GM12864 (cell line): Measurements from ENCODE around the gene AHCYL2.

Experiments
- DNase-seq: peaks from one replicate; pipeline ENCODE4 v3.0.0-alpha.2; 2011; ENCODE audit warnings: low read depth
- H3K4me3 ChIP-seq: 2 replicates; pipeline ENCODE4 v1.5.1; 2011; ENCODE audit warnings: mild to moderate bottlenecking, low read depth, low read length, control low read depth
- TF ChIP-seq, protein P1 (sequence below): IDR thresholded peaks from 2 replicates; pipeline ENCODE4 v1.5.1; 2011; ENCODE audit warnings: low read depth, mild to moderate bottlenecking, moderate library complexity, low read length, control low read depth, inconsistent platforms; ENCODE audit errors: missing control alignments

AHCYL2 gene

DNA sequence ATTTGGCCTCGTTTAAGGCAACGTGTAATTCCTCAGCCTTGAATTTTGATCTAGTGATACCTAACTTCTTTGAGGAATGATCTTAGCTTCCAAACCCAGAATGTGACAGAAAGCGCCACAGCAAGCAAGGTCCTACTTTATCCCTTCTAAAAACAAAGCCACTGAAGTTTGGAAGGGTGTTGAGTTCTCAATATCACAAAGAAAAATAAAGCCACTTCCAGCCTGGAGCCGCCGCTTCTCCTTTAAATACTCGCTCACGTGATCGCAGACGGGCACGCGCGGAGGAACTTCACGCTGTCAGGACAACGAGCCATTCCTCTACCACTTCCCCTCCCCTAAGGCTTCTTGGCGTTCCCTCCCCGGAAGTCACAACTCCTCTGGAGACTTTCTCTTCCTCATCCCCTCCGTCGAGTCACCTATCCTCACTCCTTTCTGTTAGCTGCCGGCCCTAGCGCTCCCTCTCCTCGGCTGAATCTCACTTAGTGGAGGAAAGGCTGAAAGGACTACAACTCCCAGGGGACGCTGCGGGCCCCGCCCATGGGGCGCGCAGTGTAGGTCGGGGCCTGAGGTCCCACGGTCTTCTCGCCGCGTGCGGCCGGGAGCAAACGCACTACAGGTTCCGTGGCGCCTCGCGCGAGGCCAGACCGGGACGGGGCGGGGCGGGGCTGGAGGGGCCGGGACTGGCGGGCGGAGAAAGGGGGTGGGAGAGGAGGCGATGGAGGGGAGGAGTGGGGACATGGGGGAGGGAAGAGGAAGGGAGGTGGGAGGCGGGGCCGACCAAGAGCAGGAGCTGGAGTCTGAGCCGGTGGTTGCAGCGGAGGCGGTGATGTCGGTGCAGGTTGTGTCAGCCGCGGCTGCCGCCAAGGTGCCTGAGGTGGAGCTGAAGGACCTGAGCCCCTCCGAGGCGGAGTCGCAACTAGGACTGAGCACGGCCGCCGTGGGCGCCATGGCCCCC is at the start of gene AHCYL2:
AHCYL2 (plus strand) TSS at position 780 of the 955 bp plus-strand sequence.
- TF ChIP-seq, protein P1, sequence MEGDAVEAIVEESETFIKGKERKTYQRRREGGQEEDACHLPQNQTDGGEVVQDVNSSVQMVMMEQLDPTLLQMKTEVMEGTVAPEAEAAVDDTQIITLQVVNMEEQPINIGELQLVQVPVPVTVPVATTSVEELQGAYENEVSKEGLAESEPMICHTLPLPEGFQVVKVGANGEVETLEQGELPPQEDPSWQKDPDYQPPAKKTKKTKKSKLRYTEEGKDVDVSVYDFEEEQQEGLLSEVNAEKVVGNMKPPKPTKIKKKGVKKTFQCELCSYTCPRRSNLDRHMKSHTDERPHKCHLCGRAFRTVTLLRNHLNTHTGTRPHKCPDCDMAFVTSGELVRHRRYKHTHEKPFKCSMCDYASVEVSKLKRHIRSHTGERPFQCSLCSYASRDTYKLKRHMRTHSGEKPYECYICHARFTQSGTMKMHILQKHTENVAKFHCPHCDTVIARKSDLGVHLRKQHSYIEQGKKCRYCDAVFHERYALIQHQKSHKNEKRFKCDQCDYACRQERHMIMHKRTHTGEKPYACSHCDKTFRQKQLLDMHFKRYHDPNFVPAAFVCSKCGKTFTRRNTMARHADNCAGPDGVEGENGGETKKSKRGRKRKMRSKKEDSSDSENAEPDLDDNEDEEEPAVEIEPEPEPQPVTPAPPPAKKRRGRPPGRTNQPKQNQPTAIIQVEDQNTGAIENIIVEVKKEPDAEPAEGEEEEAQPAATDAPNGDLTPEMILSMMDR = no peak
- H3K4me3 ChIP-seq = peak within 1 kb of the TSS; percentile 81
- peak; percentile 91 for DNase-seq

DNA sequence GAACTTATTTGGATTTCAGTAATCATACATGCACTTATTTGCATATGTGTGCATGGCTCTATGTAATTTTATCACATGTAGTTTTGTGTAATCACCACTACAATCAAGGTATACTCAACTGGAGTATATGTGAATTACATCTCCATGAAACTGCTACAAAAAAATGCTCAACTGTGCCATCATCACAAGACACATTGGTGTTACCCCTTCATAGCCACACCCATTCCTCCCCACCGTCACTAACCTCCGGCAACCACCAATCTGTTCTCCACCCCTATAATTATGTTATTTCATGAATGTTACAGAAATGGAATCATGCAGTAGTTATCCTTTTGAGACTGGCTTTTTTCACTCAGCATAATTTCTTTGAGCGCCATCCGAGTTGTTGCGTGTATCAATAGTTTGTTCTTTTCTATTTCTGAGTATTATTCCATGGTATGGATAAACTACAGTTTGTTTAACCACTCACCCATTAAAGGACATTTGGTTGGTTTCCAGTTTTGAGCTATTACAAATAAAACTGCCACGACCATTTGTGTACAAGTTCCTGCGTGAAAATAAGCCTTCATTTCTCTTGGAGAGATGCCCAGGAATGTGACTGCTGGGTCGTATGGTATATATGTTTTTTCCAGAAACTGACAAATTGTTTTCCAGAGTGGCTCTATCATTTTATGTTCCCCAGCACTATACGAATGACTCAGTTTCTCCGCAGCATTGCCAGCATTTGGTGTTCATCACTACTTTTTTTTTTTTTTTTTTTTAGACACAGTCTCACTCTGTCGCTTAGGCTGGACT is 47.7 kb upstream of the AHCYL2 start:
- H3K4me3 ChIP-seq = no peak overlapping the region
- DNase-seq = no peak

DNA sequence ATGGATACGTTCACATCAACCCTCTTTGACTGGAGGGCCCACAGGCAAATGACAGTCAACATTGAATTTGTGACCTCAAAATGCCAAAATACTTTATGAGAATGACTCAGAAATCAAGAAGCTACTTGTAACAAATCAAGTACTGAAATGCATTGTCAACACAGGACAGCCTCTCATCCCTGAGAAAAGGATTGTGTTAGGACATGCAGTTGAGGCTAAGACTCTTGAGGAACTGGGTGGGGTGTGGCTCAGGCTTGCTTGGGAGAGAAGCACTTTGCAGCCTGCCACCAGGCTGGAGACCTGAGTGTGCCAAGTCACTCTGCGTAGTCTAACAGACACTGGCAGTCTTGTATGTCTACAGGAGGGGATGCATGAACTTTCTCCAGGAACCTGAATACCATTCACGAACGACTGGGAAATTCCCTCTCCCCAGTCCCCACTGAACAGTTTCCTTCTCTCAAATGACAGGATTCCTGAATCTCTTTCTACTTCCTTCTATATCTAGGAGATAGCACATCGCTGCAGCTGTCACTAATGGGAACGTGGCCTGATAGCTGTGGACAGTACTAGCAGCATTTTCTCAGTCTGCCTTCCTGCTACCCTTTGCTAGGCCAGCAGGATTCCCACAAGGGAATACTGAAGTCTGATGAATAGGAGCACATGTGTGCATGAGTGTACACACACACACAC is 39.7 kb upstream of the AHCYL2 start:
- TF ChIP-seq, protein P1 = no peak
- H3K4me3 ChIP-seq = no peak overlapping the region
- no peak for DNase-seq

More for the DNA sequence above, 47.7 kb upstream of the AHCYL2 start:
- TF ChIP-seq, protein P1 = no peak

DNA sequence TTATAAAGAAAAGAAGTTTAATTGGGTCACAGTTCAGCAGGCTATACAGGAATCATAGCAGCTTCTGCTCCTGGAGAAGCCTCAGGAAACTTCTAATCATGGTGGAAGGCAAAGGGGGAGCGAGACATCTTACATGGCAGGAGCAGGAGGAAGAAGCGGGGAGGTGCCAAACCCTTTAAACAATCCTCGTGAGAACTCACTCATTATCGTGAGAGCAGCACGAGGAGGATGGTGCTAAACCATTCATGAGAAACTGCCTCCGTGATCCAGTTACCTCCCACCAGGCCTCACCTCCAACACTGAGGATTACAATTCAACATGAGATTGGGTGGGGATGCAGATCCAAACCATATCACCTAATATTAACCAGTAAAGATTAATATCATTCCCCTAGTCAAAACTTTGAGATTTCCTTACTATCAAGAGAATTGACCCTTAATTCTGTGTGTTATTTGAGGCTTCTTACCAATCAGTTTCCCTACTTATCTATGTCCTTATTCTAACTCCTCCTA is 38.0 kb upstream of the AHCYL2 start:
- no peak for DNase-seq
- no peak overlapping the region for H3K4me3 ChIP-seq
- TF ChIP-seq, protein P1 = no peak

DNA sequence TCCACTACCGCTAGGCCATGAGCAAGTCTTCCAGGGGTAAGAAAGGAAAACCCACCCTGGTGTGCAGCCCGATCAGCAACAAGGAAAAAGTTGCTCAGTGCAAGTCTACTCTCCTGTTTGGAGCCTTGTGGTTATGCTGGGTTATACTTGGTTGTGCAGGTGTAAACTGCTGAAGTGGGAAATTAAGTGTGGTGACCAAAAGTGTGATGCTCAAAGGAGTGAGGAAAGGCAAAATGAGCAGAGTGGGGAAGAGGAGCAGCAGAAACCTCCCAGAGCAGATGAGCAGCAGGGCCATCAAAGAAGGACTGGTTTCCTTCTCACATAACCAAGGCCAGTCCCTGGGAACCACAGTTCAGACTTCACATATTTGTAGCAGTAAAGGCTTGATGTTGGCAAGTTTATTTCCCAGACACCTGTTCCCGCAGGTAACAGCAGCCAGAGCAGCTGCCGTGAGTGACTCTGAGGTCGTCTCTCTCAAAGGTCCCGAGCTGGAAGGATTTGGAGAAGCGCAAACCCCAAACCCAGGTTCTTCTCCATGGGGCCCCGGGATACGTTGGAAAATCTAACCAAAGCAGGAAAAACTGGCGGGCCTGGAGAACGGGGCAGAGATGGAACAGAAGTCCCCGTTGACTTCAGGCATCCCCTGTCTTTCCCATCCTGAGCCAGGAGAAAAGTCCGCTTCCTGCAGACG is 37.0 kb upstream of the AHCYL2 start:
- TF ChIP-seq, protein P1 = no peak
- peak overlapping the region; percentile 30 for H3K4me3 ChIP-seq
- no peak for DNase-seq

DNA sequence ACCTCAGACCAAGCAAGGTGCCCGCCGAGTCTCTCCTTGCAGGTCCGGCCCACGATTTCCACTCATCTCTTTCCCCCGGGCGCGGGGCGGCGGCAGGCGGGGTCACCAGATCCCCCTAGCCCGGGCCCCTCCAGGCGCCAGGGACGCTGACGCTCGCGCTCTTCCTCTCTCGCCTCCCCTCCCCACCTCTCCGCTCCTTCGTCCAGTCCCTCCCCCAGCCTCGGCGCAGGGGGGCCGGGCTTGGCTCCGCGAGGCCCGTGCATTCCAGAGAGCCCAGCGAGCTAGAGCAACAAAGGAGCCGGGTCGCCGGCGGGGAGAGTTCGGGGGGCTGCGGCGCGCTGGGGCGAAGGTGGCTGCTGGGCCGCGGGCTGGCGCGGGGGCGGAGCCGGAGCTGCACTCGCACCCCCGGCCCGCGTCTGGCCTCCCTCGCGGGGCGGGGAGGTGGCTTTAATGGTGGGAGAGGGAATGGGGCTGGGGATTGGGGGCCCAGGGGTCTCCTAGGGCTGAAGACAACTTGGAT is 36.4 kb upstream of the AHCYL2 start, which contains the start of gene SMO:
SMO (plus strand) TSS at position 262 of the 520 bp plus-strand sequence. CDS start 519 bp downstream, outside the sequence.
- no peak for DNase-seq
- peak within 1 kb of the TSS; percentile 30 for H3K4me3 ChIP-seq
- TF ChIP-seq, protein P1 = no peak
